ENCODE data around the gene NPC1. TPM values are rescaled to one million over a fixed set of nuclear protein-coding genes. Genes with fewer than 3 reads are reported as not detected.
A peak's percentile ranks its signal among the peaks of the same experiment; 100 is the strongest.

NPC1 gene
- polyA plus RNA-seq, 2 donors: 19.9 to 27.3 TPM

DNA sequence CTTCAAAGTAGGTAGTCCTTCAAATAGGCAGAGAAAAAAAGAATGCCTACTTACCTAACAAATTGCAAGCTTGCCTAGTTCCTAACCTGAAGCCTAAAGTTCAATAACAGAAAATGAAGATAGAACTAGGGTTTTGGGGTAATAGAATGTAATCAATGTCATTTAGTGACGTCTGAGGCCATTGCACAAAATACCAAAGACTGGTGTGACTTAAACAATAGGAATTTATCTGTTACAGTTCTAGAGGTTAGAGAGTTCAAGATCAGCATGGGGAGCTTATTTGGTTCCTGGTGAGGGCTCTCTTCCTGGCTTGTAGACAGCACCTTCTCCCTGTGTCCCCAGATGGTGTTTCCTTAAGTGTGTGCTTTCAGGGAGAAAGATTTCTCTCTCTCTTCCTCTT is 4.7 kb upstream of the NPC1 start:
- WGBS, 2 donors: 10 to 37% methylated on average over 1 of the region's 1 CpG
- H3K27me3 ChIP-seq (ENCODE audit: control insufficient read depth in 1 of 2, insufficient read depth in 2 of 2, low read length in 2 of 2): no peaks in the 10 kb centered on the region
- H3K9me3 ChIP-seq (ENCODE audit: control insufficient read depth in 2 of 2, insufficient read depth in 1 of 2, low read depth in 1 of 2, low read length in 1 of 2): no peaks in the 10 kb centered on the region
- no peaks in the 10 kb centered on the region for H3K36me3 ChIP-seq (ENCODE audit: control insufficient read depth in 2 of 2, insufficient read depth in 2 of 2, low read length in 1 of 2)
- no peaks in the 10 kb centered on the region for H3K4me1 ChIP-seq (ENCODE audit: control insufficient read depth in 2 of 2, insufficient read depth in 2 of 2, low read length in 1 of 2)
- H3K27ac ChIP-seq (ENCODE audit: low read depth in 2 of 2, low read length in 1 of 2): no peak overlapping the region
- no peak overlapping the region for H3K4me3 ChIP-seq (ENCODE audit: low read depth in 1 of 2, low read length in 2 of 2)

- WGBS, 2 donors: 52 to 73% methylated on average over 11 of the region's 11 CpGs
- Histone ChIP-seq H3K4me3 (ENCODE audit: low read depth in 1 of 2, low read length in 2 of 2) (no peak overlapping the region), H3K4me1 (ENCODE audit: control insufficient read depth in 2 of 2, insufficient read depth in 2 of 2, low read length in 1 of 2) (no peaks in the 10 kb centered on the region), H3K27me3 (ENCODE audit: control insufficient read depth in 1 of 2, insufficient read depth in 2 of 2, low read length in 2 of 2) (no peaks in the 10 kb centered on the region), H3K9me3 (ENCODE audit: control insufficient read depth in 2 of 2, insufficient read depth in 1 of 2, low read depth in 1 of 2, low read length in 1 of 2) (no peaks in the 10 kb centered on the region), H3K36me3 (ENCODE audit: control insufficient read depth in 2 of 2, insufficient read depth in 2 of 2, low read length in 1 of 2) (no peaks in the 10 kb centered on the region), H3K27ac (ENCODE audit: low read depth in 2 of 2, low read length in 1 of 2) (no peak overlapping the region)
Observed at GRCh38 chr18:23588836-23589560, 2.7 kb upstream of the NPC1 start.

- H3K4me1 ChIP-seq (ENCODE audit: control insufficient read depth in 2 of 2, insufficient read depth in 2 of 2, low read length in 1 of 2): peaks cover 0 to 2% of the 10 kb centered on the region in 2 donors
- H3K4me3 ChIP-seq (ENCODE audit: low read depth in 1 of 2, low read length in 2 of 2): no peak overlapping the region
- H3K9me3 ChIP-seq (ENCODE audit: control insufficient read depth in 2 of 2, insufficient read depth in 1 of 2, low read depth in 1 of 2, low read length in 1 of 2): no peaks in the 10 kb centered on the region
- no peaks in the 10 kb centered on the region for H3K27me3 ChIP-seq (ENCODE audit: control insufficient read depth in 1 of 2, insufficient read depth in 2 of 2, low read length in 2 of 2)
- H3K36me3 ChIP-seq (ENCODE audit: control insufficient read depth in 2 of 2, insufficient read depth in 2 of 2, low read length in 1 of 2): no peaks in the 10 kb centered on the region
- no peak overlapping the region for H3K27ac ChIP-seq (ENCODE audit: low read depth in 2 of 2, low read length in 1 of 2)
- 37 to 39% methylated on average over 7 of the region's 7 CpGs for WGBS, 2 donors
Observed at GRCh38 chr18:23587220-23587642, 925 bp upstream of the NPC1 start.

GRCh38 chr18:23585897-23586248 is 433 bp downstream of the NPC1 start:
- Histone ChIP-seq H3K4me3 (ENCODE audit: low read depth in 1 of 2, low read length in 2 of 2) (peak overlapping the region; percentile 76 to 90), H3K36me3 (ENCODE audit: control insufficient read depth in 2 of 2, insufficient read depth in 2 of 2, low read length in 1 of 2) (no peaks in the 10 kb centered on the region), H3K9me3 (ENCODE audit: control insufficient read depth in 2 of 2, insufficient read depth in 1 of 2, low read depth in 1 of 2, low read length in 1 of 2) (no peaks in the 10 kb centered on the region), H3K27me3 (ENCODE audit: control insufficient read depth in 1 of 2, insufficient read depth in 2 of 2, low read length in 2 of 2) (no peaks in the 10 kb centered on the region), H3K4me1 (ENCODE audit: control insufficient read depth in 2 of 2, insufficient read depth in 2 of 2, low read length in 1 of 2) (peaks cover 0 to 2% of the 10 kb centered on the region in 2 donors), H3K27ac (ENCODE audit: low read depth in 2 of 2, low read length in 1 of 2) (peak overlapping the region; percentile 100)
- 1% methylated on average over 14 of the region's 14 CpGs for WGBS, 2 donors

DNA sequence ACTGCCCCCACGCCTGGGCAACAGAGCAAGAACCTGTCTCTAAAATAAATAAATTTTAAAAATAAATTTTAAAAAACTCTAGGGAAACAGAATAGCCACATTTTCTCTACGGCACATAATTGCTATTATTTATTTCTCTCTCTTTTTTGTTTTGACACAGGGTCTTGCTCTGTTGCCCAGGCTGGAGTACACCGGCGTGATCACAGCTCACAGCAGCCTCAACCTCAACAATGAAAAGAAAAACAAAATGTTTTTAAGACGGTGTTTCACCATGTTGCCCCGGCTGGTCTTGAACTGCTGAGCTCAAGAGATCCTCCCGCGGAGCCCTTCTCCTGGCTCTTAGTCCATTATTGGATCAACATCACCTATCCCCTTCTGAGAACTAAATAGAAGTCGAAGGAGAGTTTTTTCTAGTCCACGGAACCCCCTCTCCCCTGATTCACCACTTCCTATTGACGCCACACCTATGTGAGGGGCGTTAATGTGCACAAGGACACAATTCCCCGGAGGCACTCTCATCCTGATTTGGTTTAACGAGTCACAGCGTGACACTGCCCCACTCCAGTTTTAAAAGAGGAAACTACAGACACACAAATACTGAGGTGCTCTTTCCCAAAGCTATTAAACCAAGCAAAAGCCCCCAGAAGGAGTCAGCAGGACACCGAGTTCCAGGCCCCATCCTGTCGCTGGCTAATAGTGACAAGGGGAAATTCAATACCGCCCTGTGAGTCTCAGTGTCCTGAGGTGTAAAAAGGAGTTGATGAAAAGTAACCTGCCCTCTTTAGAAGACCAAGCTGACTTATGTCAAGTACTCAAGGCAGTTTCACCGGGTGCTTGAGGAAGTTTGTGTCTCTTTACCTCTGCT is 1.1 kb downstream of the NPC1 start:
- 31 to 33% methylated on average over 19 of the region's 19 CpGs for WGBS, 2 donors
- Histone ChIP-seq H3K4me1 (ENCODE audit: control insufficient read depth in 2 of 2, insufficient read depth in 2 of 2, low read length in 1 of 2) (peaks cover 2 to 5% of the 10 kb centered on the region in 2 donors), H3K9me3 (ENCODE audit: control insufficient read depth in 2 of 2, insufficient read depth in 1 of 2, low read depth in 1 of 2, low read length in 1 of 2) (no peaks in the 10 kb centered on the region), H3K27ac (ENCODE audit: low read depth in 2 of 2, low read length in 1 of 2) (peak overlapping the region; percentile 100), H3K27me3 (ENCODE audit: control insufficient read depth in 1 of 2, insufficient read depth in 2 of 2, low read length in 2 of 2) (no peaks in the 10 kb centered on the region), H3K36me3 (ENCODE audit: control insufficient read depth in 2 of 2, insufficient read depth in 2 of 2, low read length in 1 of 2) (no peaks in the 10 kb centered on the region), H3K4me3 (ENCODE audit: low read depth in 1 of 2, low read length in 2 of 2) (peak overlapping the region; percentile 76 to 90)

DNA sequence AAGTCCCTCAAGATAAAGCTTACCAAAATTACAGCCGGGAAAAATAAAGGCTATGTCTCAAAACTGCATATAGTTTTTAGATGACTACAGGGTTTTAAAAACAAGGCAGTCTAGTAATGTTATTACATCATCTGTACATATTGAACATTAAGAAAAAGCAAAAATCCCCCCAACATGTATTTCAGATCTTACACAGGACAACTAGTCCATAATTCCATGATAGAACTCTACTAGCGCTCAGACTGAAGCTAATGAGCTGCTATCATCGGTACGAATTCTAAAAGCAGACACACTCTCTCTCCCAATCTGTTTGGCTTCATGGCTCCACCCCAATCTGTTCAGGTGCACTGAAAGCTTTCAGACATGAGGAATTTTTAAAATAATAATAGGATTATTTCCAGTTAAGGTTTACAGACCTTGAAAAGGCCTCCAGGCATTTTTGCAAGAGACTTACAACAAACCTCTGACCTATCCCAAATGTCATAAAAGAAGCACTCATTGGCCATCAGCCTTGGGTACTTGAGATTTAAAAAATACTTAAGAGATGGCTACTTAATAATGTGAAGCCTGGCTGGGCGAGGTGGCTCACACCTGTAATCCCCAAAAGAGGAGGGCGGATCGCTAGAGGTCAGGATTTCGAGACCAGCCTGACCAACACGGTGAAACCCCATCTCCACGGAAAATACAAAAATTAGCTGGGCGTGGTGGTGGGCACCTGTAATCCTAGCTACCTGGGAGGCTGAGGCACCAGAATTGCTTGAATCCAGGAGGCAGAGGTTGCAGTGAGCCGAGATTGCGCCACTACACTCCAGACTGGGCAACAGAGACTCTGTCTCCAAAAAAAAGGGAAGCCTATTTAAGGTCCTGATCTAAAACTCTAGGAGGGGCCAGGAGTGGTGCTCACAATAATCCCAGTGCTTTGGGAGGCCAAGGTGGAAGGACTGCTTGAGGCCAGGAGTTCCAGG is 2.0 kb downstream of the NPC1 start:
- peak overlapping the region in 1 of 2 donors; percentile 90 for H3K4me3 ChIP-seq (ENCODE audit: low read depth in 1 of 2, low read length in 2 of 2)
- 87 to 88% methylated on average over 13 of the region's 13 CpGs for WGBS, 2 donors

DNA sequence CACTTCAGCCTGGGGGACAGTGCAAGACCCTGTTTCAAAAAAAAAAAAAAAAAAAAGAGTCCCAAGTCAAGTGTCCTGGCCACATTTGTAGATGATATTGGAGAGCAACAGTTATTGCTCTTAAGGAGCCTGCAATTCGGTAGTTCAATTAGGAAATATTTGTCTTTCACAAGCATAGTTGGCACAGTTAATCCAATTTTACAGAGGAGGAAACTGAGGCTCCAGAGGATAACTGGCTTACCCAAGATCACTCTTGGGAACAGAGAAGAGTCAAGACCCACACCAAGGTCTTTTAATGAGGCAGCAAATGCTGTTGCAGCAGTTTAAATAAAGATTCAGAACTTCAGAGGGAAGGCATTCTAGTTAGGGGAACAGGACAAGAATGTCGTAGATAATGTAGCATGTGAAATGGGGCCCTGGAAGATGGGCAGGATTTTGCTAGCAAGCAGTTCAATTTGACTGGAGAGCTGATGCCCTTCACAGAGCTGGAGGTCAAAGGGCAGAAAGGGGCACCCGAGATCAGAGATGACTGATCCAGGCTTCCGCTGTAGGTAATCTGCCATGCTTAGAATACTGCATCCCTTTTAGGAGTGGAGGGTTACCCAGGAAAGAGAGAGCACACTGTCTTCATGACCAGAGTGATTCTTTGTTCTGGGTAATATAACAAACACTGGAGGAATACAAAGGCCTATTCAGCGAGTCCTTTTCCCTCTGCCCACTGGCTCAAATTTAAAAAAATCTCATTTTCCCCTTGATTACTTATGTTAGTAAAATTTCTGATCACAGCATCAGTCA is 3.0 kb downstream of the NPC1 start:
- no peaks in the 10 kb centered on the region for H3K9me3 ChIP-seq (ENCODE audit: control insufficient read depth in 2 of 2, insufficient read depth in 1 of 2, low read depth in 1 of 2, low read length in 1 of 2)
- H3K27me3 ChIP-seq (ENCODE audit: control insufficient read depth in 1 of 2, insufficient read depth in 2 of 2, low read length in 2 of 2): no peaks in the 10 kb centered on the region
- no peak overlapping the region for H3K27ac ChIP-seq (ENCODE audit: low read depth in 2 of 2, low read length in 1 of 2)
- no peaks in the 10 kb centered on the region for H3K36me3 ChIP-seq (ENCODE audit: control insufficient read depth in 2 of 2, insufficient read depth in 2 of 2, low read length in 1 of 2)
- peak overlapping the region in 1 of 2 donors; percentile 90 for H3K4me3 ChIP-seq (ENCODE audit: low read depth in 1 of 2, low read length in 2 of 2)
- peaks cover 3 to 10% of the 10 kb centered on the region in 2 donors for H3K4me1 ChIP-seq (ENCODE audit: control insufficient read depth in 2 of 2, insufficient read depth in 2 of 2, low read length in 1 of 2)
- 83 to 88% methylated on average over 5 of the region's 5 CpGs for WGBS, 2 donors

More for the DNA sequence above, 2.0 kb downstream of the NPC1 start:
- Histone ChIP-seq H3K4me1 (ENCODE audit: control insufficient read depth in 2 of 2, insufficient read depth in 2 of 2, low read length in 1 of 2) (peaks cover 2 to 5% of the 10 kb centered on the region in 2 donors), H3K27ac (ENCODE audit: low read depth in 2 of 2, low read length in 1 of 2) (peak overlapping the region in 1 of 2 donors; percentile 61), H3K9me3 (ENCODE audit: control insufficient read depth in 2 of 2, insufficient read depth in 1 of 2, low read depth in 1 of 2, low read length in 1 of 2) (no peaks in the 10 kb centered on the region), H3K27me3 (ENCODE audit: control insufficient read depth in 1 of 2, insufficient read depth in 2 of 2, low read length in 2 of 2) (no peaks in the 10 kb centered on the region), H3K36me3 (ENCODE audit: control insufficient read depth in 2 of 2, insufficient read depth in 2 of 2, low read length in 1 of 2) (no peaks in the 10 kb centered on the region)

DNA sequence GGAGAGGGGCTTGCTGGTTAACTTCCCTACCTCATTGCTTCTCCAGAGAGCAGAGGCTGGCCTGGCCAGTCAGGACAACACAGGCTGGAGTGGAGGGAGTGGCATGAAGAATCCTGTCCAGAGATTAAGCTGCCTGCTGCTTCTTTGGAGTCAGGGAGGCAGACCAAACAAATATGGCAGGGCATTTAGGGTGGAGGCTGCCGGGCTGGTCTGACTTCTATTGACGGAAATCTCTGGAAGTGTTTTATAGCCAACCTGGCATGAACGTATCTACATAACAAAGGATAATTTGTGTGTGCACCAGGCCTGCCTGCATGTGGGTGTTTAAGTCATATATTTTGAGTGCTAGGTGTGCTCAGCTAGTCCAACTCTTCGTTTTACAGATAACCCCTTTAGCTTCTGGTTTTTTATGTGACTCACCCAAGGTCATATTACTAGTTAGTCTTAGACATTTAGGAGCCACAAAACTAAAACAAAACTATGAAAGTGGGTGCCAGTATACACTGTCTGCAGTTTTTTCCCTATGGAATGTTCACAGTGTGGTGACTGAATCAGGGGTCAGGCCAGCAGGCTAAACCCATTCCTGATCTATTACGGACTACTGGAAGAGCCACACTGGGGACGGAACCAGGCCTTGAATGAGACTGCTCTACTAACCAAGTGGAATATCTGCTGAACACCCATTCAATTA is 5.5 kb downstream of the NPC1 start:
- Histone ChIP-seq H3K36me3 (ENCODE audit: control insufficient read depth in 2 of 2, insufficient read depth in 2 of 2, low read length in 1 of 2) (no peaks in the 10 kb centered on the region), H3K4me1 (ENCODE audit: control insufficient read depth in 2 of 2, insufficient read depth in 2 of 2, low read length in 1 of 2) (peaks cover 4 to 11% of the 10 kb centered on the region in 2 donors), H3K4me3 (ENCODE audit: low read depth in 1 of 2, low read length in 2 of 2) (no peak overlapping the region), H3K9me3 (ENCODE audit: control insufficient read depth in 2 of 2, insufficient read depth in 1 of 2, low read depth in 1 of 2, low read length in 1 of 2) (no peaks in the 10 kb centered on the region), H3K27me3 (ENCODE audit: control insufficient read depth in 1 of 2, insufficient read depth in 2 of 2, low read length in 2 of 2) (no peaks in the 10 kb centered on the region), H3K27ac (ENCODE audit: low read depth in 2 of 2, low read length in 1 of 2) (peak overlapping the region; percentile 45 to 79)
- WGBS, 2 donors: 66 to 67% methylated on average over 6 of the region's 6 CpGs

All from esophagus (tissue), 2 donors.